Kidney (tissue), 14 donors: ENCODE results near the gene STXBP6. TPM values are rescaled to one million over a fixed set of nuclear protein-coding genes. Genes with fewer than 3 reads are reported as not detected.

ENCODE experiments used
- DNase-seq, 5 donors: peaks; one replicate each; pipeline ENCODE4 v3.0.0-alpha.2; 2013 to 2020
- FAIRE-seq: peaks from 2 replicates; lab custom pipeline; 2012; peaks lifted over from hg19 to GRCh38; lab: Jason Lieb, UNC
- H3K27ac ChIP-seq, 2 donors: one replicate each; pipeline ENCODE4 v1.7.0; 2013; ENCODE audit warnings: low read depth in 2 of 2, low read length in 2 of 2, inconsistent platforms in 1 of 2
- H3K27me3 ChIP-seq: one replicate; pipeline ENCODE4 v1.7.1; 2013; ENCODE audit warnings: low read length, inconsistent platforms; ENCODE audit not compliant: control insufficient read depth, insufficient read depth
- H3K36me3 ChIP-seq, 3 donors: one replicate each; pipeline versions ENCODE4 v1.7.0 to v1.7.1; 2013; ENCODE audit warnings: low read length in 3 of 3, control low read depth in 1 of 3, inconsistent platforms in 1 of 3; ENCODE audit not compliant: insufficient read depth in 3 of 3, control insufficient read depth in 2 of 3
- H3K4me1 ChIP-seq, 3 donors: one replicate each; pipeline versions ENCODE4 v1.7.0 to v1.7.1; 2013; ENCODE audit warnings: low read length in 3 of 3, inconsistent platforms in 1 of 3, low read depth in 1 of 3; ENCODE audit not compliant: control insufficient read depth in 2 of 3, insufficient read depth in 2 of 3
- H3K4me3 ChIP-seq, 3 donors: one replicate each; pipeline versions ENCODE4 v1.7.0 to v1.8.1; 2013; ENCODE audit warnings: low read length in 3 of 3, control low read depth in 1 of 3, inconsistent platforms in 1 of 3
- H3K9ac ChIP-seq, 3 donors: one replicate each; pipeline versions ENCODE4 v1.7.0 to v1.7.1; 2013; ENCODE audit warnings: low read length in 3 of 3, control low read depth in 1 of 3, inconsistent platforms in 1 of 3
- H3K9me3 ChIP-seq, 3 donors: one replicate each; pipeline versions ENCODE4 v1.7.0 to v1.7.1; 2013; ENCODE audit warnings: low read length in 3 of 3, control low read depth in 1 of 3, inconsistent platforms in 1 of 3; ENCODE audit not compliant: control insufficient read depth in 2 of 3, insufficient read depth in 1 of 3
- intact Hi-C: fragments of 100-400 bp; cut with DNase I; formaldehyde crosslinking; loops from one replicate; pipeline ENCODE4 v1.11.1; 2022
- polyA plus RNA-seq: library from polyadenylated mRNA; stranded (reverse); fragments of 350-450 nt; fragmentation: Illumina TruSeq; extraction: RNeasy Lipid Tissue Mini Kit (QIAGEN cat#74804); gene quantifications from one replicate; pipeline ENCODE4 v1.2.3, GENCODE V29; 2014; ENCODE audit warnings: low read depth, low replicate concordance; ENCODE audit not compliant: insufficient read depth
- total RNA-seq: library from RNA; stranded (reverse); fragmentation: NEBNext Ultra II Directional; extraction: Animal tissue kit (Norgen Biotek cat#: 25700); gene quantifications from one replicate; pipeline ENCODE4 v1.2.1, GENCODE V29; 2021
- TF ChIP-seq, protein P1 (sequence below): IDR thresholded peaks from 3 replicates; pipeline ENCODE4 v1.5.1; 2012; ENCODE audit warnings: mild to moderate bottlenecking, moderate library complexity, borderline replicate concordance; ENCODE audit not compliant: insufficient read depth; ENCODE audit errors: extremely low read depth
- donor health status: control.
- donor health status: control.
- donor health status: control.
- donor health status: control.
- donor health status: control.
- donor health status: DM: yes; HTN: yes; CAD: no.
- donor health status: Normal renal cell carcinoma (clear cell type).

Gene STXBP6
- total and polyA plus RNA-seq, 2 donors from 2014 or later, result 2.8 to 3.9 TPM

DNA sequence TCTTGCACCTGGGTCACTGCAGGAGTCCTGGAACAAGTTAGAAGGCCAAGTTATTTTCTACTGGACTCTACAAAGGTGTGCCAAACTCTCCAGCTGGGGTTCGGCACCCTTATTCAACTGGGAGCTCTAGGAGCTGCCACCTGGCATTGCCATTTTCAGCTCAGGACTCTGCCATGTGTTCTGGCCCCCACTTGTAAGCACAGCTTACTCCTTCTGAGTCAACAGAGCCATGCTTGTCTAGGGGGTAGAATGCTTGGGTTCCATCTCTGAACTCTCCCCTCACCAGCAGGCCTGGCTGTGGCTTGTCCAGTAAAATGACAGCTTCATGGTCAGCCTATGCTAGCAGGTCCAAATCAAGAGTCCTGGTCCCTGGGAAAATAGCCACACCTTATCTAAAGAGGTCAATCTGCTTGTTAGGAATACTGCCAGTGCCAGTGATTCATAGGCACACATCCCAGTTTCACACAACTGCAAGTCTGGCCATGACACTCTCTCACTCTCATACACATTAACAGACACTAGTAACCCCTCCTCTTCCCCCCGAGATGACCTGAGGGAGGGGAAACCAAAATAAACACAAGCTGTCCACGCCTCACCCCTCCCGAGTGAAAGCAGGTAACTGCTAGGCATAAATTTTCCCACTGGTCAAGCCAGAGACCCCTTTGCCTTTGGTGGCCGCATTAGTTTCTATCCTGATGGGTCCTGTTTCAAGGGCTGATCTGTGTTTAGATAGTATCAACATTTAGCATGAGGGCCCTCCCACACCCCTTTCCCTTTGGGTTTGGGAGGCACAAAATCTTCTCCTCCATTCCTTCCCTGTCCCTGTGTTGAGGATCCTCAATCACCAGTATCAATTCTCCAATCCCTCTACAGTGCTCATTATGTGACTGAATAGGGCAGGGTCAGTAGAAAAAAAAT is 233.7 kb downstream of the STXBP6 start:
- DNase-seq (peak in 4 of 5 donors; percentile 70 to 86 (median 80)), FAIRE-seq (no peak)
- TF ChIP-seq, protein P1, sequence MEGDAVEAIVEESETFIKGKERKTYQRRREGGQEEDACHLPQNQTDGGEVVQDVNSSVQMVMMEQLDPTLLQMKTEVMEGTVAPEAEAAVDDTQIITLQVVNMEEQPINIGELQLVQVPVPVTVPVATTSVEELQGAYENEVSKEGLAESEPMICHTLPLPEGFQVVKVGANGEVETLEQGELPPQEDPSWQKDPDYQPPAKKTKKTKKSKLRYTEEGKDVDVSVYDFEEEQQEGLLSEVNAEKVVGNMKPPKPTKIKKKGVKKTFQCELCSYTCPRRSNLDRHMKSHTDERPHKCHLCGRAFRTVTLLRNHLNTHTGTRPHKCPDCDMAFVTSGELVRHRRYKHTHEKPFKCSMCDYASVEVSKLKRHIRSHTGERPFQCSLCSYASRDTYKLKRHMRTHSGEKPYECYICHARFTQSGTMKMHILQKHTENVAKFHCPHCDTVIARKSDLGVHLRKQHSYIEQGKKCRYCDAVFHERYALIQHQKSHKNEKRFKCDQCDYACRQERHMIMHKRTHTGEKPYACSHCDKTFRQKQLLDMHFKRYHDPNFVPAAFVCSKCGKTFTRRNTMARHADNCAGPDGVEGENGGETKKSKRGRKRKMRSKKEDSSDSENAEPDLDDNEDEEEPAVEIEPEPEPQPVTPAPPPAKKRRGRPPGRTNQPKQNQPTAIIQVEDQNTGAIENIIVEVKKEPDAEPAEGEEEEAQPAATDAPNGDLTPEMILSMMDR, result no peak
- no peak overlapping the region for H3K4me3 ChIP-seq
- no peaks in the 10 kb centered on the region for H3K27me3 ChIP-seq
- intact Hi-C loops, result no loop called here
- no peak overlapping the region for H3K9ac ChIP-seq
- H3K36me3 ChIP-seq, result no peaks in the 10 kb centered on the region
- no peaks in the 10 kb centered on the region for H3K9me3 ChIP-seq
- peaks cover 8 to 27% (median 15%) of the 10 kb centered on the region in 3 donors for H3K4me1 ChIP-seq
- H3K27ac ChIP-seq, result peak overlapping the region; percentile 20 to 40

DNA sequence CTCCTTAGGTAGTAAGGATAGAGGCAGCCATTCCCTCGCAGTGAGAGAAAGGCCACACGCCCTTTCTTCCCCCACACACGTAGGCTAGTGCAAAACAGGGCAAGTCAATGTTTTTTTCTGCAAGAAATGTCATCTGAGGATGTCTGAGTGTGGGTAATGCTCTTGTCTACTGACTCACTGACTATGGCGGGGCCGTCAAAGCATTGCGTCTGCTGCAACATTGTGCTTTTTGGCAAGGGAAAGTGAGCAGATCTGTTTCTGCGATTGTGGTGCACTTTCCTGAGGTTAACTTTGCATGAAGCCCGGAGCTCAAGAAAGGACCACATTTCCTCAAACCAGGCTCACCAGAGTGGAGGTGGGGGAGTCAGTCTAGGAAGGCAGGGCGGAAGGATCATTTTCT is 234.4 kb downstream of the STXBP6 start:
- FAIRE-seq (no peak), DNase-seq (peak in 3 of 5 donors; percentile 29 to 65 (median 42))
- H3K4me3 ChIP-seq, result no peak overlapping the region
- no peaks in the 10 kb centered on the region for H3K9me3 ChIP-seq
- intact Hi-C loops, result no loop called here
- TF ChIP-seq, protein P1, result no peak
- H3K9ac ChIP-seq, result no peak overlapping the region
- H3K4me1 ChIP-seq, result peaks cover 8 to 27% (median 15%) of the 10 kb centered on the region in 3 donors
- H3K36me3 ChIP-seq, result no peaks in the 10 kb centered on the region
- no peaks in the 10 kb centered on the region for H3K27me3 ChIP-seq
- peak overlapping the region in 1 of 2 donors; percentile 20 for H3K27ac ChIP-seq

DNA sequence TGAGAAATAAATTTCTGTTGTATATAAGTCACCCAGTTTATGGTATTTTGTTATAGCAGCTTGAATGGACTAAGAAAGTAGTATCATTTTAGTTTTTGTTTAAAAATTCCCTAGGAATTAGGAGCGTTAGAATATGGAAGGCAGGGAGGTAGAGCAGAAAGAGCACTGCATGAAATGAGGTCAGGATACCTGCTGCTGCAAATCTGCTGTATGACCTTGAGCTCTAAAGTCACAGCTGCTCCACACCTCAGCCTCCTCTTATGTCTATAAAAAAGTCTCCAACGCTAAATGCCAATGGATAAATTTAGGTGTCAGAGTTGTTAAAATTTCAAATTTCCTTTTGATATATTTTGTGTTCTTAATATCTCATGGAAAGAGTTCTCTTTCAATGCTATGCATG is 235.0 kb downstream of the STXBP6 start:
- TF ChIP-seq, protein P1, result no peak
- DNase-seq, result no peak
- Histone ChIP-seq H3K27ac (no peak overlapping the region), H3K27me3 (no peaks in the 10 kb centered on the region), H3K4me3 (no peak overlapping the region), H3K36me3 (no peaks in the 10 kb centered on the region), H3K4me1 (peaks cover 8 to 27% (median 15%) of the 10 kb centered on the region in 3 donors), H3K9me3 (no peaks in the 10 kb centered on the region), H3K9ac (no peak overlapping the region)
- intact Hi-C loops, result no loop called here
- FAIRE-seq, result no peak
